ENCODE data around the gene COMMD9.

Gene COMMD9

GRCh38 chr11:36265793-36266628 is 23.2 kb downstream of the COMMD9 start (continued):
- TF ChIP-seq ZNF501 (tag by site-specific recombination; IDR thresholded peaks at IDR 0.05) = no peak
- no peak for TF ChIP-seq ZNF571 (tag by site-specific recombination; IDR thresholded peaks at IDR 0.05)
- no peak for TF ChIP-seq ZNF423 (tag by site-specific recombination; IDR thresholded peaks at IDR 0.05)
- TF ChIP-seq KLF7 (tag by site-specific recombination; IDR thresholded peaks at IDR 0.05; ENCODE audit: borderline replicate concordance) = no peak
- TF ChIP-seq ZNF654 (tag by site-specific recombination; IDR thresholded peaks at IDR 0.05; ENCODE audit: low read depth) = peak; percentile 88
- TF ChIP-seq ZNF747 (tag by site-specific recombination; IDR thresholded peaks at IDR 0.05) = no peak
- TF ChIP-seq, protein P1, sequence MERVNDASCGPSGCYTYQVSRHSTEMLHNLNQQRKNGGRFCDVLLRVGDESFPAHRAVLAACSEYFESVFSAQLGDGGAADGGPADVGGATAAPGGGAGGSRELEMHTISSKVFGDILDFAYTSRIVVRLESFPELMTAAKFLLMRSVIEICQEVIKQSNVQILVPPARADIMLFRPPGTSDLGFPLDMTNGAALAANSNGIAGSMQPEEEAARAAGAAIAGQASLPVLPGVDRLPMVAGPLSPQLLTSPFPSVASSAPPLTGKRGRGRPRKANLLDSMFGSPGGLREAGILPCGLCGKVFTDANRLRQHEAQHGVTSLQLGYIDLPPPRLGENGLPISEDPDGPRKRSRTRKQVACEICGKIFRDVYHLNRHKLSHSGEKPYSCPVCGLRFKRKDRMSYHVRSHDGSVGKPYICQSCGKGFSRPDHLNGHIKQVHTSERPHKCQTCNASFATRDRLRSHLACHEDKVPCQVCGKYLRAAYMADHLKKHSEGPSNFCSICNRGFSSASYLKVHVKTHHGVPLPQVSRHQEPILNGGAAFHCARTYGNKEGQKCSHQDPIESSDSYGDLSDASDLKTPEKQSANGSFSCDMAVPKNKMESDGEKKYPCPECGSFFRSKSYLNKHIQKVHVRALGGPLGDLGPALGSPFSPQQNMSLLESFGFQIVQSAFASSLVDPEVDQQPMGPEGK (tag by site-specific recombination; IDR thresholded peaks at IDR 0.05) = no peak
- TF ChIP-seq ZNF514 (tag by site-specific recombination; IDR thresholded peaks at IDR 0.05) = no peak
- TF ChIP-seq SALL2 (tag by site-specific recombination; IDR thresholded peaks at IDR 0.05; ENCODE audit: borderline replicate concordance) = no peak
- no peak for TF ChIP-seq GFI1B (tag by site-specific recombination; IDR thresholded peaks at IDR 0.05)
- no peak for TF ChIP-seq ZNF311 (tag by site-specific recombination; IDR thresholded peaks at IDR 0.05; ENCODE audit: borderline replicate concordance)
- no peak for TF ChIP-seq REPIN1 (tag by site-specific recombination; IDR thresholded peaks at IDR 0.05; ENCODE audit: low read depth)

DNA sequence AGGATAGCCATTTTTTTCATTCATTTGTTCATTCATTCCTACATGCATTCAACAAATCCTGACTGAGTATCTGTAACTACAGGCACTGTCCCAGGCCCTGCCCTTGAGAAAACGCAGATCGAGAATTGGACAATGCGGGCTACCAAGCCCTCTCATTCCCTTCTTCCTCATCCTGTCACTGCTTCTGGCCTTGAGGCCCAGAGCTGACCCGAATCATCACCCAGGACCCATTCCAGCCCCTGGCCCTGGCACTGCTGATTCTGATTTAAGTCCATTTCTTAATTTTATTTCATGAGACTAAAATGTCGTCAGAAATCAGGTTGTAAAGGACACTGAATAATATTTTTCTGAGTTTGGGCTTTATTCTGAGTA is 24.3 kb downstream of the COMMD9 start:
- TF ChIP-seq, protein P2, sequence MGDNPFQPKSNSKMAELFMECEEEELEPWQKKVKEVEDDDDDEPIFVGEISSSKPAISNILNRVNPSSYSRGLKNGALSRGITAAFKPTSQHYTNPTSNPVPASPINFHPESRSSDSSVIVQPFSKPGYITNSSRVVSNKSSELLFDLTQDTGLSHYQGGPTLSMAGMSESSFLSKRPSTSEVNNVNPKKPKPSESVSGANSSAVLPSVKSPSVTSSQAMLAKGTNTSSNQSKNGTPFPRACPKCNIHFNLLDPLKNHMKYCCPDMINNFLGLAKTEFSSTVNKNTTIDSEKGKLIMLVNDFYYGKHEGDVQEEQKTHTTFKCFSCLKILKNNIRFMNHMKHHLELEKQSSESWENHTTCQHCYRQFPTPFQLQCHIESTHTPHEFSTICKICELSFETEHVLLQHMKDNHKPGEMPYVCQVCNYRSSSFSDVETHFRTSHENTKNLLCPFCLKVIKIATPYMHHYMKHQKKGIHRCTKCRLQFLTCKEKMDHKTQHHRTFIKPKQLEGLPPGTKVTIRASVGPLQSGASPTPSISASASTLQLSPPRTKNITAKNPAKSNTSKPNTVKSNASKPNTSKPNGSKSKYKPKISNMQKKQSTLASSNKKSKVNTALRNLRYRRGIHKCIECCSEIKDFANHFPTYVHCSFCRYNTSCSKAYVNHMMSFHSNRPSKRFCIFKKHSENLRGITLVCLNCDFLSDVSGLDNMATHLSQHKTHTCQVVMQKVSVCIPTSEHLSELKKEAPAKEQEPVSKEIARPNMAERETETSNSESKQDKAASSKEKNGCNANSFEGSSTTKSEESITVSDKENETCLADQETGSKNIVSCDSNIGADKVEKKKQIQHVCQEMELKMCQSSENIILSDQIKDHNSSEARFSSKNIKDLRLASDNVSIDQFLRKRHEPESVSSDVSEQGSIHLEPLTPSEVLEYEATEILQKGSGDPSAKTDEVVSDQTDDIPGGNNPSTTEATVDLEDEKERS (tag by site-specific recombination; IDR thresholded peaks at IDR 0.05) = no peak
- TF ChIP-seq ZNF23 (tag by site-specific recombination; IDR thresholded peaks at IDR 0.05; ENCODE audit: borderline replicate concordance) (no peak), ZSCAN5A (tag by site-specific recombination; IDR thresholded peaks at IDR 0.05) (no peak), ZNF37A (tag by site-specific recombination; IDR thresholded peaks at IDR 0.05) (no peak), ZNF391 (tag by site-specific recombination; IDR thresholded peaks at IDR 0.05; ENCODE audit: borderline replicate concordance, low read depth) (no peak), ZNF354C (tag by site-specific recombination; IDR thresholded peaks at IDR 0.05; ENCODE audit: borderline replicate concordance, low read depth) (no peak), ZNF624 (tag by site-specific recombination; IDR thresholded peaks at IDR 0.05) (no peak), ZBTB21 (tag by site-specific recombination; IDR thresholded peaks at IDR 0.05) (no peak), ZNF292 (tag by site-specific recombination; IDR thresholded peaks at IDR 0.05; ENCODE audit: borderline replicate concordance, low read depth) (no peak), ZIC2 (tag by site-specific recombination; IDR thresholded peaks at IDR 0.05) (no peak), BCL11A (tag by site-specific recombination; IDR thresholded peaks at IDR 0.05; ENCODE audit: low read depth) (no peak)
- TF ChIP-seq, protein P3, sequence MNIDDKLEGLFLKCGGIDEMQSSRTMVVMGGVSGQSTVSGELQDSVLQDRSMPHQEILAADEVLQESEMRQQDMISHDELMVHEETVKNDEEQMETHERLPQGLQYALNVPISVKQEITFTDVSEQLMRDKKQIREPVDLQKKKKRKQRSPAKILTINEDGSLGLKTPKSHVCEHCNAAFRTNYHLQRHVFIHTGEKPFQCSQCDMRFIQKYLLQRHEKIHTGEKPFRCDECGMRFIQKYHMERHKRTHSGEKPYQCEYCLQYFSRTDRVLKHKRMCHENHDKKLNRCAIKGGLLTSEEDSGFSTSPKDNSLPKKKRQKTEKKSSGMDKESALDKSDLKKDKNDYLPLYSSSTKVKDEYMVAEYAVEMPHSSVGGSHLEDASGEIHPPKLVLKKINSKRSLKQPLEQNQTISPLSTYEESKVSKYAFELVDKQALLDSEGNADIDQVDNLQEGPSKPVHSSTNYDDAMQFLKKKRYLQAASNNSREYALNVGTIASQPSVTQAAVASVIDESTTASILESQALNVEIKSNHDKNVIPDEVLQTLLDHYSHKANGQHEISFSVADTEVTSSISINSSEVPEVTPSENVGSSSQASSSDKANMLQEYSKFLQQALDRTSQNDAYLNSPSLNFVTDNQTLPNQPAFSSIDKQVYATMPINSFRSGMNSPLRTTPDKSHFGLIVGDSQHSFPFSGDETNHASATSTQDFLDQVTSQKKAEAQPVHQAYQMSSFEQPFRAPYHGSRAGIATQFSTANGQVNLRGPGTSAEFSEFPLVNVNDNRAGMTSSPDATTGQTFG (tag by site-specific recombination; IDR thresholded peaks at IDR 0.05; ENCODE audit: borderline replicate concordance) = no peak
- POLR2A ChIA-PET = no interaction called here
- CTCF ChIA-PET = interaction anchor here (0.8 to 5.1 kb wide), 19 partner anchors 8 to 1339 kb away, joined by 3 to 63 read pairs (median 4); no protein-coding TSS in a partner anchor

More for the DNA sequence above, 24.3 kb downstream of the COMMD9 start:
- H3K27ac ChIP-seq (ENCODE audit: extremely low read depth, low read depth, low read length) = no peak overlapping the region
- H3K36me3 ChIP-seq (ENCODE audit: control insufficient read depth in 2 of 2, insufficient read depth in 1 of 2, low read length in 2 of 2) = no peaks in the 10 kb centered on the region
- H3K9me3 ChIP-seq (ENCODE audit: control insufficient read depth, insufficient read depth, low read depth, low read length) = no peaks in the 10 kb centered on the region
- H3K4me3 ChIP-seq (ENCODE audit: low read depth, low read length) = no peak overlapping the region
- no peaks in the 10 kb centered on the region for H3K4me1 ChIP-seq (ENCODE audit: control insufficient read depth, insufficient read depth, low read length)
